C4-2B (cell line): ENCODE results near the gene GNLY.

Source experiments
- ZFX ChIP-seq: fragments of 450-650 bp; IDR thresholded peaks from 2 replicates; pipeline ENCODE4 v1.6.1; 2017
- TF ChIP-seq, protein P1 (sequence below): fragments of 450-650 bp; conservative IDR thresholded peaks from 2 replicates; pipeline ENCODE4 v1.5.1; 2017; ENCODE audit warnings: mild to moderate bottlenecking

- TF ChIP-seq, protein P1, sequence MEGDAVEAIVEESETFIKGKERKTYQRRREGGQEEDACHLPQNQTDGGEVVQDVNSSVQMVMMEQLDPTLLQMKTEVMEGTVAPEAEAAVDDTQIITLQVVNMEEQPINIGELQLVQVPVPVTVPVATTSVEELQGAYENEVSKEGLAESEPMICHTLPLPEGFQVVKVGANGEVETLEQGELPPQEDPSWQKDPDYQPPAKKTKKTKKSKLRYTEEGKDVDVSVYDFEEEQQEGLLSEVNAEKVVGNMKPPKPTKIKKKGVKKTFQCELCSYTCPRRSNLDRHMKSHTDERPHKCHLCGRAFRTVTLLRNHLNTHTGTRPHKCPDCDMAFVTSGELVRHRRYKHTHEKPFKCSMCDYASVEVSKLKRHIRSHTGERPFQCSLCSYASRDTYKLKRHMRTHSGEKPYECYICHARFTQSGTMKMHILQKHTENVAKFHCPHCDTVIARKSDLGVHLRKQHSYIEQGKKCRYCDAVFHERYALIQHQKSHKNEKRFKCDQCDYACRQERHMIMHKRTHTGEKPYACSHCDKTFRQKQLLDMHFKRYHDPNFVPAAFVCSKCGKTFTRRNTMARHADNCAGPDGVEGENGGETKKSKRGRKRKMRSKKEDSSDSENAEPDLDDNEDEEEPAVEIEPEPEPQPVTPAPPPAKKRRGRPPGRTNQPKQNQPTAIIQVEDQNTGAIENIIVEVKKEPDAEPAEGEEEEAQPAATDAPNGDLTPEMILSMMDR: no peak
- TF ChIP-seq ZFX: no peak
These were observed 49.9 kb downstream of the GNLY start for GRCh38 chr2:85744055-85744454.
